ENCODE data around the gene E2F1. TPM values are rescaled to one million over a fixed set of nuclear protein-coding genes. Genes with fewer than 3 reads are reported as not detected.

Gene E2F1, protein sequence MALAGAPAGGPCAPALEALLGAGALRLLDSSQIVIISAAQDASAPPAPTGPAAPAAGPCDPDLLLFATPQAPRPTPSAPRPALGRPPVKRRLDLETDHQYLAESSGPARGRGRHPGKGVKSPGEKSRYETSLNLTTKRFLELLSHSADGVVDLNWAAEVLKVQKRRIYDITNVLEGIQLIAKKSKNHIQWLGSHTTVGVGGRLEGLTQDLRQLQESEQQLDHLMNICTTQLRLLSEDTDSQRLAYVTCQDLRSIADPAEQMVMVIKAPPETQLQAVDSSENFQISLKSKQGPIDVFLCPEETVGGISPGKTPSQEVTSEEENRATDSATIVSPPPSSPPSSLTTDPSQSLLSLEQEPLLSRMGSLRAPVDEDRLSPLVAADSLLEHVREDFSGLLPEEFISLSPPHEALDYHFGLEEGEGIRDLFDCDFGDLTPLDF
- 3.9 TPM for total RNA-seq
- long read RNA-seq, transcript E2F1-201 (7 exons, 2,503 nt) = major isoform, 10 of 14 reads
- long read RNA-seq, partial matches to known transcripts = 1 of 14 reads
- long read RNA-seq, other reads (novel, unspliced or antisense) = 3 of 14 reads

DNA sequence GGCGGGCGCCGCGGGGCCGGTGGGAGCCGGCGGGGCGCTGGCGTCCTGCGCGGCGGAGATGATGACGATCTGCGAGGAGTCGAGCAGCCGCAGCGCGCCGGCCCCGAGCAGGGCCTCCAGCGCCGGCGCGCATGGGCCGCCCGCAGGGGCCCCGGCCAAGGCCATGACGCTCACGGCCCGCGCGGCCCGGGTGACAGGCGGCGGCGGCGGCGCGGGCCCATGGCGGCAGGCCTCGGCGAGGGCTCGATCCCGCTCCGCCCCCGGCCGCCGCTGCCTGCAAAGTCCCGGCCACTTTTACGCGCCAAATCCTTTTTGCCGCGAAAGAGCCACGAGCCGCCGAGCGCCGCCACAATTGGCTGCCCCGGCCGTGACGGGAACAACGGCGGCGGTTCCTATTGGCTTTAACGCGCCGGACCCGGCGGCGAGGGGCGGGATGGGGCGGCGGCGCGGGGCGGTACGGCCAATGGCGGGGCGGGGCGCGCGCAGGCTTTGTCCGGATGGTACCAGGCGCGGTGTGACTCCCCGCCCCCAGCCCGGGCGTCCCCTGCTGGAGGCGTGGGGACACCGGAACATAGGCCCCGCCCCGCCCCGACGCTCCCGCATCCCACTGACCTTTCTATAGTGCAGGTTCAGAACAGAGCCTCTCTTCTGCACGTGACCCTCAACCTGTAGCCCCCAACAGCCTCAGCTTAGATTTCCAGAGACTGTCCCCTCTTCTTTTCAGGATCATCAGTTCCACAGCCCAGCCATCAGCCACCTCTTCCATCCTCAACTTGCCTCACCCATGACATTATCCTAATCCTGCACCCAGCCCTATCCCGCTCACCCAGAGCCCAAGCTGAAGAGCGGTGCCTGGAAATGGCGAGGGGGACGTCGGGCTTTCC lies at the start of gene E2F1:
Gene E2F1, minus strand, starts transcription at position 286 of the 884 bp plus-strand sequence. Its CDS starts 121 bp downstream, at position 165.
- H3K9me3 ChIP-seq = no peaks in the 10 kb centered on the region
- peaks cover 37% of the 10 kb centered on the region for H3K4me1 ChIP-seq
- TF ChIP-seq, protein P1, sequence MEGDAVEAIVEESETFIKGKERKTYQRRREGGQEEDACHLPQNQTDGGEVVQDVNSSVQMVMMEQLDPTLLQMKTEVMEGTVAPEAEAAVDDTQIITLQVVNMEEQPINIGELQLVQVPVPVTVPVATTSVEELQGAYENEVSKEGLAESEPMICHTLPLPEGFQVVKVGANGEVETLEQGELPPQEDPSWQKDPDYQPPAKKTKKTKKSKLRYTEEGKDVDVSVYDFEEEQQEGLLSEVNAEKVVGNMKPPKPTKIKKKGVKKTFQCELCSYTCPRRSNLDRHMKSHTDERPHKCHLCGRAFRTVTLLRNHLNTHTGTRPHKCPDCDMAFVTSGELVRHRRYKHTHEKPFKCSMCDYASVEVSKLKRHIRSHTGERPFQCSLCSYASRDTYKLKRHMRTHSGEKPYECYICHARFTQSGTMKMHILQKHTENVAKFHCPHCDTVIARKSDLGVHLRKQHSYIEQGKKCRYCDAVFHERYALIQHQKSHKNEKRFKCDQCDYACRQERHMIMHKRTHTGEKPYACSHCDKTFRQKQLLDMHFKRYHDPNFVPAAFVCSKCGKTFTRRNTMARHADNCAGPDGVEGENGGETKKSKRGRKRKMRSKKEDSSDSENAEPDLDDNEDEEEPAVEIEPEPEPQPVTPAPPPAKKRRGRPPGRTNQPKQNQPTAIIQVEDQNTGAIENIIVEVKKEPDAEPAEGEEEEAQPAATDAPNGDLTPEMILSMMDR (IDR thresholded peaks at IDR 0.05) = peak; percentile 42
- intact Hi-C loops (cut with DNase I) = no loop called here
- H3K27me3 ChIP-seq (ENCODE audit: low read depth) = no peaks in the 10 kb centered on the region
- peak within 1 kb of the TSS; percentile 38 for H3K27ac ChIP-seq
- no peaks in the 10 kb centered on the region for H3K36me3 ChIP-seq
- ATAC-seq (peak; percentile 98 to 99), DNase-seq (peak; percentile 97)
- peak within 1 kb of the TSS; percentile 51 for H3K4me3 ChIP-seq

DNA sequence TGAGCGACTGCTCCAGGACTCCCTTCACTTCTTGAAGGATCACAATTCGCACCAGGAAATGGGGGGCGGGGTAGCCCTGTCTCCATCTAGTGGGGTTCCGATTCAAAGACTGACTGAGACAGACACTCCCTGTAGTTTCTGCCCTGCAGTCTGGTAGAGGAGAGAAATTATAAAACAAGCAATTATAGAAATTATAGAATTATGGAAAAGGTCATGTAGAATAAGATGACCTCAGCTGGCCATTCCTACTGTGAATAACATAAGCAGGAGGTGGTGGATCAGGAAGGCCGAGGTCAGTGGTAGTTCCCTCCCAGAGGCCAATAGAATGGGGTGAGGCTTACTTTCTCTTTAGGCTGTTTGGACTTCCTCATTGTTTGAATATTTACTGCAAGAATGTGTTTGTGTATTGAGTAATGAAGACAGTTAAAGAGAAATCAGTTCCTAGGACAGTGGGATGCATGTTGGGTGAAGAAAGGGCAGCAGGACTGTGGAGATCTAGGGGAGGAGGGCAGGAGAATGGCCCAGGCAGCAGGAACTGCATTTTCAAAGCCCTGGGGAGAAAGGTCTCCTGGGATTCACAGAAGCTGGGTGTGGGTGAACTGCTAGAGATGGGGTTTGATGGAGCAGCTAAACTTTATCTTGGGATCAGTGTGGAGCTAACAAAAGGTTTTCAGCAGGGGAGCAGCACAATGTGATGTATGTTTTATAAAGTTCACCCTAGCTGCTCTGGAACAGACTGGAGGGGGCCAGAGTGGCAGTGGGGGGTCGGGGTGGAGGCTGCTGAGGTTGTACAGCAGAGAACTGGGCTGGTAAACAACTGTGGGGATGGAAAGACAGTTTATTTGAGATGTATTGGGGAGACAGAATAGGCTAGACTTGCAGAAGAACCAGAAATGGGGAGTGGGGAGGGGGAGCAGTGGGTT lies 47.7 kb upstream of the E2F1 start:
- Histone ChIP-seq H3K27me3 (ENCODE audit: low read depth) (no peaks in the 10 kb centered on the region), H3K9me3 (peaks cover 18% of the 10 kb centered on the region), H3K4me3 (peak overlapping the region; percentile 62), H3K4me1 (peaks cover 26% of the 10 kb centered on the region), H3K27ac (peak overlapping the region; percentile 92), H3K36me3 (no peaks in the 10 kb centered on the region)
- intact Hi-C loops (cut with DNase I) = no loop called here
- TF ChIP-seq, protein P1 (IDR thresholded peaks at IDR 0.05) = no peak
- no peak for DNase-seq
- peak; percentile 57 to 66 for ATAC-seq

DNA sequence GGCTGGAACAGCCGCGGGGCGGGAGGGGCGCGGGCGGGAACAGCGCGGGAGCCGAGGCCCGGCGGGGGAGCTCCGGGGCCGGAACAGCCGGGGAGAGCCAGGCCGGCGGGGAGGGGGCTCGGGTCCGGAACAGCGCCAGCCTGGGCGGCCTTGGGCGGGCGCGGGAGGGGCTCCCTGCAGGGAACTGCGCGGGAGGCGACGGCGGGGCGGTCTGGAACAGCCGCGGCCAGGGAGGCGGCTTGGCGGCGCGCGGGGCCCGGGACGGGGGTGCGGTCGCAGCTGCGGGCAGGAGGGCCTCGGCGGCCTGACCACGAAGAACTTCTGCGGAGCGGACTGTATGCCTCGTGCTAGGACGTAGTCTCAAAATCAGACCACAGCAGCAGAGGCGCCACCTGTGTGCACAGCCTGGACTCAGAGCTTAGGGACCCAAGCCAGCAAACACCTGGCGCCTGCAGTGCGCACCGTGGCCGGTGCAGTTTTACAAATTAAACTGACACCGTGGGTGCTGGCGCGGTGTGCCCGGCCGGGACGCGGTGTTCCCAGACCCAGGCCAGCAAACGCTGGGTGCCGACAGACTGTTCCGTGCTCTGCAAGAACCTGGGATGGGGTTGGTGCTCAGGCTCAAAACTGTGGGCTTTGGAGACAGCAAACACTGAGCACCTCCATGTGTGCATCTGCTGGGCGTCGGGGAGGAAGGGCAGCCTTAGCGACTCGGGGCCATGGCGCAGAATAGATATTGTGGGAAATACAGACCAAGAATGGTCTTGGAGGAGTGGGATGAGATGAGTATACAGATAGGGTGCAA lies 46.2 kb upstream of the E2F1 start:
- H3K27ac ChIP-seq = peak overlapping the region; percentile 92
- intact Hi-C loops (cut with DNase I) = no loop called here

DNA sequence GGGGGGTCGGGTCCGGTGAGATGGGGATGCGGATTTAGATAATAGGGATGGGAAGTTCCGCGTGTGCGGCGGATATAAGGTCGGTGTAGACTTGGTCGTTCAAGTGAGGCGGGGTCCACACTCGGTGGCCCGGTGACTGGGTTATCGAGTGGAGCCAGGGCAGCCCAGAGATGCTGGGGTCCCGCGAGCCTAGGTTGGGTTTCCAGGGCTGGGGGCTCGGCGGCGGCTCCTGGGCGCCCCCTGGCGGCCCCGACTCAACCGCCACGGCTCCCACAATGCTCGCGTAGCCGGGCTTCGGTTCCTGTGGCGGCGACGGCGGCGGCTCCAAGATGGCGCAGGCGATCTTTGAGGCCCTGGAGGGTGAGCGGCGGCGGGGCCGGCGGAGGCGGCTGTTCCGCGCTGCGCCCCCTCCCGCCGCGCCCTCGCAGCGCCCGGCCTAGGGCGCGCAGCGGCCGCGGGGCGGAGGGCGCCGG lies 45.5 kb upstream of the E2F1 start, which contains the start of gene ZNF341:
Gene ZNF341, plus strand, starts transcription at position 304 of the 473 bp plus-strand sequence. Its CDS starts 26 bp downstream, at position 330.
- peak within 1 kb of the TSS; percentile 92 for H3K27ac ChIP-seq
- H3K27me3 ChIP-seq (ENCODE audit: low read depth) = no peaks in the 10 kb centered on the region
- TF ChIP-seq, protein P1 (IDR thresholded peaks at IDR 0.05) = peak; percentile 87
- ATAC-seq (peak; percentile 88 to 93), DNase-seq (peak; percentile 95)
- H3K4me3 ChIP-seq = peak within 1 kb of the TSS; percentile 62
- H3K36me3 ChIP-seq = no peaks in the 10 kb centered on the region
- H3K4me1 ChIP-seq = peaks cover 26% of the 10 kb centered on the region
- peaks cover 8% of the 10 kb centered on the region for H3K9me3 ChIP-seq
- intact Hi-C loops (cut with DNase I) = no loop called here

More for the DNA sequence above, 46.2 kb upstream of the E2F1 start:
- Histone ChIP-seq H3K4me1 (peaks cover 26% of the 10 kb centered on the region), H3K36me3 (no peaks in the 10 kb centered on the region), H3K9me3 (peaks cover 14% of the 10 kb centered on the region), H3K4me3 (peak overlapping the region; percentile 62), H3K27me3 (ENCODE audit: low read depth) (no peaks in the 10 kb centered on the region)
- TF ChIP-seq, protein P1 (IDR thresholded peaks at IDR 0.05) = peak; percentile 14
- ATAC-seq = peak; percentile 86 to 93
- DNase-seq = peak; percentile 93

Measured in lower lobe of right lung (tissue), 2 donors.